HL-60 (cell line): ENCODE results near the gene JARID2.

Experiments
- CTCF ChIP-seq: IDR thresholded peaks from one replicate; pipeline ENCODE4 v1.5.1; 2011; ENCODE audit warnings: low read length, control low read depth, inconsistent platforms; ENCODE audit not compliant: insufficient read depth
- POLR2AphosphoS5 ChIP-seq: IDR thresholded peaks from 2 replicates; pipeline ENCODE4 v1.6.1; 2012; ENCODE audit warnings: low read depth
- SPI1 ChIP-seq: IDR thresholded peaks from 2 replicates; pipeline ENCODE4 v1.6.1; 2012; ENCODE audit warnings: low read depth, mild to moderate bottlenecking, borderline replicate concordance
- TF ChIP-seq, protein P1 (sequence below): IDR thresholded peaks from 2 replicates; pipeline ENCODE4 v1.6.1; 2012; ENCODE audit warnings: low read depth; ENCODE audit not compliant: insufficient replicate concordance

- TF ChIP-seq SPI1 (no peak), CTCF (no peak), POLR2AphosphoS5 (no peak)
- TF ChIP-seq, protein P1, sequence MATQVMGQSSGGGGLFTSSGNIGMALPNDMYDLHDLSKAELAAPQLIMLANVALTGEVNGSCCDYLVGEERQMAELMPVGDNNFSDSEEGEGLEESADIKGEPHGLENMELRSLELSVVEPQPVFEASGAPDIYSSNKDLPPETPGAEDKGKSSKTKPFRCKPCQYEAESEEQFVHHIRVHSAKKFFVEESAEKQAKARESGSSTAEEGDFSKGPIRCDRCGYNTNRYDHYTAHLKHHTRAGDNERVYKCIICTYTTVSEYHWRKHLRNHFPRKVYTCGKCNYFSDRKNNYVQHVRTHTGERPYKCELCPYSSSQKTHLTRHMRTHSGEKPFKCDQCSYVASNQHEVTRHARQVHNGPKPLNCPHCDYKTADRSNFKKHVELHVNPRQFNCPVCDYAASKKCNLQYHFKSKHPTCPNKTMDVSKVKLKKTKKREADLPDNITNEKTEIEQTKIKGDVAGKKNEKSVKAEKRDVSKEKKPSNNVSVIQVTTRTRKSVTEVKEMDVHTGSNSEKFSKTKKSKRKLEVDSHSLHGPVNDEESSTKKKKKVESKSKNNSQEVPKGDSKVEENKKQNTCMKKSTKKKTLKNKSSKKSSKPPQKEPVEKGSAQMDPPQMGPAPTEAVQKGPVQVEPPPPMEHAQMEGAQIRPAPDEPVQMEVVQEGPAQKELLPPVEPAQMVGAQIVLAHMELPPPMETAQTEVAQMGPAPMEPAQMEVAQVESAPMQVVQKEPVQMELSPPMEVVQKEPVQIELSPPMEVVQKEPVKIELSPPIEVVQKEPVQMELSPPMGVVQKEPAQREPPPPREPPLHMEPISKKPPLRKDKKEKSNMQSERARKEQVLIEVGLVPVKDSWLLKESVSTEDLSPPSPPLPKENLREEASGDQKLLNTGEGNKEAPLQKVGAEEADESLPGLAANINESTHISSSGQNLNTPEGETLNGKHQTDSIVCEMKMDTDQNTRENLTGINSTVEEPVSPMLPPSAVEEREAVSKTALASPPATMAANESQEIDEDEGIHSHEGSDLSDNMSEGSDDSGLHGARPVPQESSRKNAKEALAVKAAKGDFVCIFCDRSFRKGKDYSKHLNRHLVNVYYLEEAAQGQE = no peak
These were observed 270.5 kb downstream of the JARID2 start for GRCh38 chr6:15516378-15516777.
